Esophagus muscularis mucosa (tissue), 4 donors: ENCODE measurements around the gene TAL1. TPM values are rescaled to one million over a fixed set of nuclear protein-coding genes. Genes with fewer than 3 reads are reported as not detected.
"Not testable (repeated sequence)": the region's sequence is repeated elsewhere in the genome, so short reads cannot be mapped to it uniquely, and the experiment has no call there.

Experiments
- DNase-seq: peaks from one replicate; pipeline ENCODE4 v3.0.0-alpha.2; 2017; ENCODE audit errors: extremely low spot score
- H3K27ac ChIP-seq, 4 donors: fragments of 200-600 bp; sonication (generic); replicated peaks in 1 of 4; 1 replicate in 3 of 4; 2 replicates in 1 of 4; pipeline ENCODE4 v1.5.1; 2016 to 2019; ENCODE audit warnings: mild to moderate bottlenecking in 1 of 4
- H3K27me3 ChIP-seq, 4 donors: fragments of 200-600 bp; sonication (generic); one replicate each; pipeline versions ENCODE4 v1.5.1 to v1.6.0; 2016 to 2019
- H3K36me3 ChIP-seq, 4 donors: fragments of 200-600 bp; sonication (generic); one replicate each; pipeline ENCODE4 v1.5.1; 2016 to 2019
- H3K4me1 ChIP-seq, 4 donors: fragments of 200-600 bp; sonication (generic); one replicate each; pipeline ENCODE4 v1.5.1; 2016 to 2019
- H3K4me3 ChIP-seq, 4 donors: fragments of 200-600 bp; sonication (generic); 1 replicate in 2 of 4; 2 replicates in 2 of 4; pipeline ENCODE4 v1.5.1; 2016 to 2019; ENCODE audit warnings: mild to moderate bottlenecking in 4 of 4, moderate library complexity in 1 of 4
- H3K9me3 ChIP-seq, 4 donors: fragments of 200-600 bp; sonication (generic); 1 replicate in 3 of 4; 2 replicates in 1 of 4; pipeline ENCODE4 v1.5.1; 2016 to 2019
- CTCF ChIP-seq, 3 experiments: fragments of 200-600 bp in 2 of 3; fragments of 450-650 bp in 1 of 3; sonication (generic) in 2 of 3; IDR thresholded peaks; one replicate each; pipeline ENCODE4 v1.5.1; 2017 to 2019; ENCODE audit warnings: antibody characterized with exemption in 3 of 3, mild to moderate bottlenecking in 2 of 3, moderate library complexity in 1 of 3
- EP300 ChIP-seq: sonication (generic); formaldehyde crosslinking; IDR thresholded peaks from one replicate; pipeline ENCODE4 v1.6.1; 2017; ENCODE audit warnings: antibody characterized with exemption
- POLR2A ChIP-seq: fragments of 450-650 bp; IDR thresholded peaks from one replicate; pipeline ENCODE4 v1.6.1; 2017; ENCODE audit warnings: antibody characterized with exemption, moderate library complexity, mild to moderate bottlenecking, low read depth
- POLR2AphosphoS5 ChIP-seq, 2 donors: sonication (generic); formaldehyde crosslinking; IDR thresholded peaks; one replicate each; pipeline ENCODE4 v1.6.1; 2017; ENCODE audit warnings: antibody characterized with exemption in 2 of 2
- WGBS: methylation state at CpG from one replicate; pipeline ENCODE4 v1.1.5; 2018; 5-methylcytosine and 5-hydroxymethylcytosine counted together
- intact Hi-C: fragments of 100-400 bp; cut with DNase I; formaldehyde crosslinking; loops from one replicate; pipeline ENCODE4 v1.15.1; 2023
- total RNA-seq, 4 donors: library from RNA; depleted of rRNA; stranded (reverse); fragments of >200 nt; gene quantifications; one replicate each; pipeline versions ENCODE4 v1.1.0 to v1.2.1, GENCODE V29; 2016

The TAL1 gene
- total RNA-seq, 4 donors from 2014 or later: 2.5 to 4.8 (median 4.1) TPM

GRCh38 chr1:47205918-47206317, 26.1 kb downstream of the TAL1 start:
- no peak for DNase-seq
- H3K27me3 ChIP-seq: peaks cover 0 to 51% (median 0%) of the 10 kb centered on the region in 4 donors
- H3K4me1 ChIP-seq: peaks cover 0 to 1% (median 0%) of the 10 kb centered on the region in 4 donors
- no peak overlapping the region for H3K27ac ChIP-seq
- TF ChIP-seq POLR2A (no peak), CTCF (IDR thresholded peaks at IDR 0.05) (no peak), POLR2AphosphoS5 (IDR thresholded peaks at IDR 0.05) (no peak), EP300 (no peak)
- intact Hi-C loops: no loop called here
- H3K36me3 ChIP-seq: no peaks in the 10 kb centered on the region
- WGBS: 97% methylated on average over 5 of the region's 5 CpGs
- peaks cover 0 to 5% (median 0%) of the 10 kb centered on the region in 4 donors for H3K9me3 ChIP-seq
- H3K4me3 ChIP-seq: no peak overlapping the region

GRCh38 chr1:47203504-47203903, 28.5 kb downstream of the TAL1 start:
- H3K9me3 ChIP-seq, H3K36me3 ChIP-seq, DNase-seq, H3K4me1 ChIP-seq, intact Hi-C loops, H3K4me3 ChIP-seq, H3K27ac ChIP-seq: not testable (repeated sequence)
- peaks cover 0 to 40% (median 0%) of the 10 kb centered on the region in 4 donors for H3K27me3 ChIP-seq
- 29% methylated on average over 2 of the region's 2 CpGs for WGBS

GRCh38 chr1:47201179-47201578, 30.8 kb downstream of the TAL1 start:
- no peak overlapping the region for H3K4me3 ChIP-seq
- H3K9me3 ChIP-seq: peaks cover 0 to 5% (median 0%) of the 10 kb centered on the region in 4 donors
- DNase-seq: no peak
- H3K27ac ChIP-seq: no peak overlapping the region
- intact Hi-C loops: no loop called here
- H3K36me3 ChIP-seq: no peaks in the 10 kb centered on the region
- H3K27me3 ChIP-seq: peaks cover 0 to 54% (median 0%) of the 10 kb centered on the region in 4 donors
- 35% methylated on average over 4 of the region's 4 CpGs for WGBS
- TF ChIP-seq POLR2A: no peak
- TF ChIP-seq CTCF (IDR thresholded peaks at IDR 0.05): no peak
- TF ChIP-seq EP300: no peak
- TF ChIP-seq POLR2AphosphoS5 (IDR thresholded peaks at IDR 0.05): no peak
- no peaks in the 10 kb centered on the region for H3K4me1 ChIP-seq

- Histone ChIP-seq H3K36me3 (no peaks in the 10 kb centered on the region), H3K4me1 (peaks cover 0 to under 1% (median under 1%) of the 10 kb centered on the region in 4 donors), H3K4me3 (no peak overlapping the region), H3K9me3 (peaks cover 0 to 4% (median 0%) of the 10 kb centered on the region in 4 donors), H3K27me3 (peaks cover 0 to 51% (median 0%) of the 10 kb centered on the region in 4 donors), H3K27ac (no peak overlapping the region)
- DNase-seq: no peak
- TF ChIP-seq CTCF (IDR thresholded peaks at IDR 0.05) (no peak), EP300 (no peak), POLR2AphosphoS5 (IDR thresholded peaks at IDR 0.05) (no peak), POLR2A (no peak)
- intact Hi-C loops: no loop called here
- 91% methylated on average over 4 of the region's 4 CpGs for WGBS
These were observed 33.8 kb downstream of the TAL1 start for GRCh38 chr1:47198214-47198613.

- intact Hi-C loops: no loop called here
- H3K36me3 ChIP-seq: no peaks in the 10 kb centered on the region
- H3K9me3 ChIP-seq: no peaks in the 10 kb centered on the region
- 51% methylated on average over 3 of the region's 3 CpGs for WGBS
- H3K27me3 ChIP-seq: peaks cover 0 to 57% (median 0%) of the 10 kb centered on the region in 4 donors
- H3K4me3 ChIP-seq: no peak overlapping the region
- H3K27ac ChIP-seq: no peak overlapping the region
- DNase-seq: no peak
- H3K4me1 ChIP-seq: peaks cover 7 to 17% (median 14%) of the 10 kb centered on the region in 4 donors
- TF ChIP-seq CTCF (IDR thresholded peaks at IDR 0.05) (no peak), POLR2AphosphoS5 (IDR thresholded peaks at IDR 0.05) (no peak), EP300 (no peak), POLR2A (no peak)
These were observed 35.4 kb downstream of the TAL1 start for GRCh38 chr1:47196622-47197021.

- intact Hi-C loops, DNase-seq, H3K9me3 ChIP-seq, H3K27ac ChIP-seq, H3K4me3 ChIP-seq, H3K36me3 ChIP-seq: not testable (repeated sequence)
- H3K4me1 ChIP-seq: peaks cover 7 to 21% (median 18%) of the 10 kb centered on the region in 4 donors
- H3K27me3 ChIP-seq: peaks cover 0 to 57% (median 0%) of the 10 kb centered on the region in 4 donors
- 87% methylated on average over 9 of the region's 9 CpGs for WGBS
These were observed 36.0 kb downstream of the TAL1 start for GRCh38 chr1:47195981-47196380.
